OCI-LY7 (cell line): ENCODE measurements around the gene GTPBP6.

ENCODE experiments used
- EZH2phosphoT487 ChIP-seq: fragments of 200-600 bp; sonication (generic); IDR thresholded peaks from 2 replicates; pipeline ENCODE4 v1.6.1; 2018; ENCODE audit warnings: low read depth, borderline replicate concordance, mild to moderate bottlenecking, mixed run types, antibody characterized with exemption, low read length, moderate library complexity, mixed read lengths
- TF ChIP-seq, protein P1 (sequence below): fragments of 200-600 bp; sonication (generic); conservative IDR thresholded peaks from 2 replicates; pipeline ENCODE4 v1.5.1; 2014; ENCODE audit warnings: mild to moderate bottlenecking, antibody characterized with exemption, low read length, moderate library complexity, mixed read lengths

- TF ChIP-seq, protein P1, sequence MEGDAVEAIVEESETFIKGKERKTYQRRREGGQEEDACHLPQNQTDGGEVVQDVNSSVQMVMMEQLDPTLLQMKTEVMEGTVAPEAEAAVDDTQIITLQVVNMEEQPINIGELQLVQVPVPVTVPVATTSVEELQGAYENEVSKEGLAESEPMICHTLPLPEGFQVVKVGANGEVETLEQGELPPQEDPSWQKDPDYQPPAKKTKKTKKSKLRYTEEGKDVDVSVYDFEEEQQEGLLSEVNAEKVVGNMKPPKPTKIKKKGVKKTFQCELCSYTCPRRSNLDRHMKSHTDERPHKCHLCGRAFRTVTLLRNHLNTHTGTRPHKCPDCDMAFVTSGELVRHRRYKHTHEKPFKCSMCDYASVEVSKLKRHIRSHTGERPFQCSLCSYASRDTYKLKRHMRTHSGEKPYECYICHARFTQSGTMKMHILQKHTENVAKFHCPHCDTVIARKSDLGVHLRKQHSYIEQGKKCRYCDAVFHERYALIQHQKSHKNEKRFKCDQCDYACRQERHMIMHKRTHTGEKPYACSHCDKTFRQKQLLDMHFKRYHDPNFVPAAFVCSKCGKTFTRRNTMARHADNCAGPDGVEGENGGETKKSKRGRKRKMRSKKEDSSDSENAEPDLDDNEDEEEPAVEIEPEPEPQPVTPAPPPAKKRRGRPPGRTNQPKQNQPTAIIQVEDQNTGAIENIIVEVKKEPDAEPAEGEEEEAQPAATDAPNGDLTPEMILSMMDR: no peak
- no peak for TF ChIP-seq EZH2phosphoT487
Observed at GRCh38 chrX:259692-260355, 58.8 kb downstream of the GTPBP6 start.
